Sigmoid colon (tissue), 4 donors: ENCODE results near the gene WFDC11.

Source experiments
- CTCF ChIP-seq, 4 experiments: fragments of 450-650 bp in 3 of 4; fragments of 200-600 bp in 1 of 4; IDR thresholded peaks; one replicate each; pipeline ENCODE4 v1.5.1; 2016 to 2019; ENCODE audit warnings: antibody characterized with exemption in 4 of 4, mild to moderate bottlenecking in 3 of 4, moderate library complexity in 2 of 4
- EP300 ChIP-seq, 4 donors: sonication (generic); formaldehyde crosslinking; IDR thresholded peaks; one replicate each; pipeline ENCODE4 v1.6.1; 2017; ENCODE audit warnings: antibody characterized with exemption in 4 of 4
- POLR2AphosphoS5 ChIP-seq, 4 donors: sonication (generic); formaldehyde crosslinking; IDR thresholded peaks; one replicate each; pipeline ENCODE4 v1.6.1; 2017; ENCODE audit warnings: antibody characterized with exemption in 4 of 4

GRCh38 chr20:45649312-45649863 is 20.7 kb downstream of the WFDC11 start:
- no peak for TF ChIP-seq EP300 (IDR thresholded peaks at IDR 0.05)
- TF ChIP-seq POLR2AphosphoS5 (IDR thresholded peaks at IDR 0.05), result no peak
- TF ChIP-seq CTCF (IDR thresholded peaks at IDR 0.05), result no peak
